HepG2 (cell line): ENCODE data around the gene FUCA2. TPM values are rescaled to one million over a fixed set of nuclear protein-coding genes. Genes with fewer than 3 reads are reported as not detected.

ENCODE experiments used
- ADNP ChIP-seq: sonication (generic); formaldehyde crosslinking; IDR thresholded peaks from 2 replicates; pipeline ENCODE4 v1.4.0; 2020; ENCODE audit warnings: missing genetic modification reagents
- GATAD1 ChIP-seq: IDR thresholded peaks from 2 replicates; pipeline ENCODE4 v1.6.1; 2016; ENCODE audit warnings: missing genetic modification reagents, missing compliant biosample characterization
- GMEB2 ChIP-seq: IDR thresholded peaks from 2 replicates; pipeline ENCODE4 v1.6.1; 2016; ENCODE audit warnings: missing biosample characterization, missing genetic modification reagents, low read depth
- IKZF1 ChIP-seq: fragments of 450-650 bp; IDR thresholded peaks from 2 replicates; pipeline ENCODE4 v1.7.1; 2016
- NCOA5 ChIP-seq: sonication (generic); formaldehyde crosslinking; IDR thresholded peaks from 2 replicates; pipeline ENCODE4 v1.4.0; 2020; ENCODE audit warnings: missing genetic modification reagents
- NPAS2 ChIP-seq: sonication (generic); formaldehyde crosslinking; IDR thresholded peaks from 2 replicates; pipeline ENCODE4 v1.8.0; 2022; ENCODE audit warnings: mild to moderate bottlenecking, missing genetic modification reagents, borderline replicate concordance
- PHF20 ChIP-seq: sonication (generic); formaldehyde crosslinking; IDR thresholded peaks from 2 replicates; pipeline ENCODE4 v1.5.0; 2020; ENCODE audit warnings: mild to moderate bottlenecking, missing genetic modification reagents
- PRMT3 ChIP-seq: sonication (generic); formaldehyde crosslinking; IDR thresholded peaks from 2 replicates; pipeline ENCODE4 v1.8.1; 2022; ENCODE audit warnings: low read depth, mild to moderate bottlenecking, moderate library complexity, missing genetic modification reagents, borderline replicate concordance
- SIN3B ChIP-seq: fragments of 150-350 bp; IDR thresholded peaks from 2 replicates; pipeline ENCODE4 v1.6.1; 2014; ENCODE audit warnings: low read length
- SPEN ChIP-seq: sonication (generic); formaldehyde crosslinking; IDR thresholded peaks from 2 replicates; pipeline ENCODE4 v1.5.1; 2020; ENCODE audit warnings: low read depth, mild to moderate bottlenecking, missing genetic modification reagents
- SRSF1 ChIP-seq: fragments of 200-400 bp; formaldehyde crosslinking; optimal IDR thresholded peaks from 2 replicates; pipeline ENCODE3; 2017; ENCODE audit warnings: mild to moderate bottlenecking, low read depth, low read length, moderate library complexity
- U2AF1 ChIP-seq: fragments of 200-400 bp; formaldehyde crosslinking; optimal IDR thresholded peaks from 2 replicates; pipeline ENCODE3; 2017; ENCODE audit warnings: mild to moderate bottlenecking, low read depth, low read length
- U2AF2 ChIP-seq: fragments of 200-400 bp; formaldehyde crosslinking; IDR thresholded peaks from 2 replicates; pipeline ENCODE4 v1.6.1; 2017; ENCODE audit warnings: low read depth, mild to moderate bottlenecking, low read length
- ZFAT ChIP-seq: sonication (generic); formaldehyde crosslinking; conservative IDR thresholded peaks from 2 replicates; pipeline ENCODE4 v1.8.1; 2023; ENCODE audit warnings: missing genetic modification reagents, inconsistent platforms
- ZNF484 ChIP-seq: sonication (generic); formaldehyde crosslinking; IDR thresholded peaks from 2 replicates; pipeline ENCODE4 v1.5.1; 2020; ENCODE audit warnings: mild to moderate bottlenecking, low read depth, missing genetic modification reagents, borderline replicate concordance
- ZNF766 ChIP-seq: sonication (generic); formaldehyde crosslinking; IDR thresholded peaks from 2 replicates; pipeline ENCODE4 v1.5.0; 2020; ENCODE audit warnings: missing genetic modification reagents, borderline replicate concordance
- polyA plus RNA-seq, 8 experiments: library from polyadenylated mRNA; depleted of rRNA in 3 of 8; stranded (reverse) in 7 of 8; unstranded in 1 of 8; fragments of >200 nt; fragmentation: Illumina TruSeq in 4 of 8; extraction: Trizol in 4 of 8; gene quantifications; 2 replicates each; pipeline versions ENCODE4 v1.2.1 to v1.2.3, GENCODE V29; 2011 to 2016; ENCODE audit warnings: low read depth in 4 of 8, missing spikeins in 1 of 8, mixed read lengths in 1 of 8; ENCODE audit not compliant: insufficient read depth in 1 of 8
- total RNA-seq, 5 experiments: library from RNA; depleted of rRNA; stranded (reverse); fragments of >200 nt; fragmentation: Illumina TruSeq; extraction: Trizol; gene quantifications; 2 replicates each; pipeline ENCODE4 v1.2.3, GENCODE V29; 2016; ENCODE audit warnings: low read depth in 1 of 5
- TF ChIP-seq, protein P1 (sequence below): sonication (generic); formaldehyde crosslinking; IDR thresholded peaks from 2 replicates; pipeline ENCODE4 v1.4.0; 2020; ENCODE audit warnings: missing genetic modification reagents, borderline replicate concordance
- TF ChIP-seq, protein P2 (sequence below): sonication (generic); formaldehyde crosslinking; conservative IDR thresholded peaks from 2 replicates; pipeline ENCODE4 v1.4.0; 2020; ENCODE audit warnings: missing genetic modification reagents
- TF ChIP-seq, protein P3 (sequence below): sonication (generic); formaldehyde crosslinking; IDR thresholded peaks from 2 replicates; pipeline ENCODE4 v1.8.0; 2022; ENCODE audit warnings: low read depth, missing genetic modification reagents

Gene FUCA2
- total and polyA plus RNA-seq, 2 of the 13 experiments (the other 11 are each of a cell fraction or from before 2014, with no cell fraction given): 87.4 to 144 TPM

- TF ChIP-seq, protein P1, sequence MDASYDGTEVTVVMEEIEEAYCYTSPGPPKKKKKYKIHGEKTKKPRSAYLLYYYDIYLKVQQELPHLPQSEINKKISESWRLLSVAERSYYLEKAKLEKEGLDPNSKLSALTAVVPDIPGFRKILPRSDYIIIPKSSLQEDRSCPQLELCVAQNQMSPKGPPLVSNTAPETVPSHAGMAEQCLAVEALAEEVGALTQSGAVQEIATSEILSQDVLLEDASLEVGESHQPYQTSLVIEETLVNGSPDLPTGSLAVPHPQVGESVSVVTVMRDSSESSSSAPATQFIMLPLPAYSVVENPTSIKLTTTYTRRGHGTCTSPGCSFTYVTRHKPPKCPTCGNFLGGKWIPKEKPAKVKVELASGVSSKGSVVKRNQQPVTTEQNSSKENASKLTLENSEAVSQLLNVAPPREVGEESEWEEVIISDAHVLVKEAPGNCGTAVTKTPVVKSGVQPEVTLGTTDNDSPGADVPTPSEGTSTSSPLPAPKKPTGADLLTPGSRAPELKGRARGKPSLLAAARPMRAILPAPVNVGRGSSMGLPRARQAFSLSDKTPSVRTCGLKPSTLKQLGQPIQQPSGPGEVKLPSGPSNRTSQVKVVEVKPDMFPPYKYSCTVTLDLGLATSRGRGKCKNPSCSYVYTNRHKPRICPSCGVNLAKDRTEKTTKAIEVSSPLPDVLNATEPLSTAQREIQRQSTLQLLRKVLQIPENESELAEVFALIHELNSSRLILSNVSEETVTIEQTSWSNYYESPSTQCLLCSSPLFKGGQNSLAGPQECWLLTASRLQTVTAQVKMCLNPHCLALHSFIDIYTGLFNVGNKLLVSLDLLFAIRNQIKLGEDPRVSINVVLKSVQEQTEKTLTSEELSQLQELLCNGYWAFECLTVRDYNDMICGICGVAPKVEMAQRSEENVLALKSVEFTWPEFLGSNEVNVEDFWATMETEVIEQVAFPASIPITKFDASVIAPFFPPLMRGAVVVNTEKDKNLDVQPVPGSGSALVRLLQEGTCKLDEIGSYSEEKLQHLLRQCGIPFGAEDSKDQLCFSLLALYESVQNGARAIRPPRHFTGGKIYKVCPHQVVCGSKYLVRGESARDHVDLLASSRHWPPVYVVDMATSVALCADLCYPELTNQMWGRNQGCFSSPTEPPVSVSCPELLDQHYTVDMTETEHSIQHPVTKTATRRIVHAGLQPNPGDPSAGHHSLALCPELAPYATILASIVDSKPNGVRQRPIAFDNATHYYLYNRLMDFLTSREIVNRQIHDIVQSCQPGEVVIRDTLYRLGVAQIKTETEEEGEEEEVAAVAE: peak; percentile 96
- peak; percentile 96; the same call in 1 of the 2 replicates for TF ChIP-seq PRMT3
- TF ChIP-seq SRSF1: peak; percentile 98
- no peak for TF ChIP-seq ZNF484 (CRISPR knock-in tag)
- TF ChIP-seq, protein P2, sequence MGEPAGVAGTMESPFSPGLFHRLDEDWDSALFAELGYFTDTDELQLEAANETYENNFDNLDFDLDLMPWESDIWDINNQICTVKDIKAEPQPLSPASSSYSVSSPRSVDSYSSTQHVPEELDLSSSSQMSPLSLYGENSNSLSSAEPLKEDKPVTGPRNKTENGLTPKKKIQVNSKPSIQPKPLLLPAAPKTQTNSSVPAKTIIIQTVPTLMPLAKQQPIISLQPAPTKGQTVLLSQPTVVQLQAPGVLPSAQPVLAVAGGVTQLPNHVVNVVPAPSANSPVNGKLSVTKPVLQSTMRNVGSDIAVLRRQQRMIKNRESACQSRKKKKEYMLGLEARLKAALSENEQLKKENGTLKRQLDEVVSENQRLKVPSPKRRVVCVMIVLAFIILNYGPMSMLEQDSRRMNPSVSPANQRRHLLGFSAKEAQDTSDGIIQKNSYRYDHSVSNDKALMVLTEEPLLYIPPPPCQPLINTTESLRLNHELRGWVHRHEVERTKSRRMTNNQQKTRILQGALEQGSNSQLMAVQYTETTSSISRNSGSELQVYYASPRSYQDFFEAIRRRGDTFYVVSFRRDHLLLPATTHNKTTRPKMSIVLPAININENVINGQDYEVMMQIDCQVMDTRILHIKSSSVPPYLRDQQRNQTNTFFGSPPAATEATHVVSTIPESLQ (CRISPR knock-in tag): no peak; the same call in 1 of the 2 replicates
- TF ChIP-seq ZFAT: no peak
- peak; percentile 99 for TF ChIP-seq SPEN (CRISPR knock-in tag)
- TF ChIP-seq PHF20: peak; percentile 96
- TF ChIP-seq GATAD1: peak; percentile 100
- peak; percentile 87 for TF ChIP-seq U2AF1
- TF ChIP-seq NCOA5: no peak
- TF ChIP-seq IKZF1: no peak
- TF ChIP-seq NPAS2: no peak
- no peak for TF ChIP-seq ADNP
- TF ChIP-seq SIN3B: peak; percentile 98
- TF ChIP-seq, protein P3, sequence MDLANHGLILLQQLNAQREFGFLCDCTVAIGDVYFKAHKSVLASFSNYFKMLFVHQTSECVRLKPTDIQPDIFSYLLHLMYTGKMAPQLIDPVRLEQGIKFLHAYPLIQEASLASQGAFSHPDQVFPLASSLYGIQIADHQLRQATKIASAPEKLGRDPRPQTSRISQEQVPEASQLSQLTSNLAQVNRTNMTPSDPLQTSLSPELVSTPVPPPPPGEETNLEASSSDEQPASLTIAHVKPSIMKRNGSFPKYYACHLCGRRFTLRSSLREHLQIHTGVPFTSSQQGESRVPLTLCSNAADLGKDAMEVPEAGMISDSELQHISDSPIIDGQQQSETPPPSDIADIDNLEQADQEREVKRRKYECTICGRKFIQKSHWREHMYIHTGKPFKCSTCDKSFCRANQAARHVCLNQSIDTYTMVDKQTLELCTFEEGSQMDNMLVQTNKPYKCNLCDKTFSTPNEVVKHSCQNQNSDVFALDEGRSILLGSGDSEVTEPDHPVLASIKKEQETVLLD (CRISPR knock-in tag): peak; percentile 91
- TF ChIP-seq ZNF766 (CRISPR knock-in tag): peak; percentile 93; the same call in 1 of the 2 replicates
- 0 out of 2 replicates have a peak, but pooled peaks have one; percentile 33 for TF ChIP-seq U2AF2
- TF ChIP-seq GMEB2 (CRISPR knock-in tag): peak; percentile 89
Observed at GRCh38 chr6:143450453-143451371, 60.8 kb downstream of the FUCA2 start, which contains the start of the genes ADAT2 and PEX3 (continued).
